Measurements from ENCODE around the gene AP3B2. TPM values are rescaled to one million over a fixed set of nuclear protein-coding genes. Genes with fewer than 3 reads are reported as not detected.
A peak's percentile ranks its signal among the peaks of the same experiment; 100 is the strongest.
"Not testable (repeated sequence)": the region's sequence is repeated elsewhere in the genome, so short reads cannot be mapped to it uniquely, and the experiment has no call there.

The AP3B2 gene
- total RNA-seq, 1 donor from 2014 or later: 0.51 TPM

GRCh38 chr15:82712036-82712435 lies 2.4 kb upstream of the AP3B2 start:
- H3K4me1 Mint-ChIP-seq (ENCODE audit: unreplicated experiment): no peaks in the 10 kb centered on the region
- no peak overlapping the region for H3K27ac Mint-ChIP-seq (ENCODE audit: unreplicated experiment)
- H3K27me3 Mint-ChIP-seq (ENCODE audit: unreplicated experiment): no peaks in the 10 kb centered on the region
- no peaks in the 10 kb centered on the region for H3K36me3 Mint-ChIP-seq (ENCODE audit: unreplicated experiment)
- DNase-seq (ENCODE audit: extremely low spot score, unreplicated experiment): no peak
- TF ChIP-seq CTCF (IDR thresholded peaks at IDR 0.05): no peak
- no peaks in the 10 kb centered on the region for H3K9me3 Mint-ChIP-seq (ENCODE audit: unreplicated experiment)
- peak overlapping the region; percentile 14 for H3K4me3 Mint-ChIP-seq (ENCODE audit: unreplicated experiment)

GRCh38 chr15:82710926-82711490 lies 1.3 kb upstream of the AP3B2 start:
- no peak for TF ChIP-seq CTCF (IDR thresholded peaks at IDR 0.05)
- no peak for DNase-seq (ENCODE audit: extremely low spot score, unreplicated experiment)
- no peak overlapping the region for H3K27ac Mint-ChIP-seq (ENCODE audit: unreplicated experiment)
- no peaks in the 10 kb centered on the region for H3K36me3 Mint-ChIP-seq (ENCODE audit: unreplicated experiment)
- H3K4me1 Mint-ChIP-seq (ENCODE audit: unreplicated experiment): no peaks in the 10 kb centered on the region
- no peaks in the 10 kb centered on the region for H3K9me3 Mint-ChIP-seq (ENCODE audit: unreplicated experiment)
- H3K27me3 Mint-ChIP-seq (ENCODE audit: unreplicated experiment): no peaks in the 10 kb centered on the region
- H3K4me3 Mint-ChIP-seq (ENCODE audit: unreplicated experiment): peak overlapping the region; percentile 75

- H3K4me3 Mint-ChIP-seq (ENCODE audit: unreplicated experiment): peak overlapping the region; percentile 75
Measured at GRCh38 chr15:82710208-82710555, 507 bp upstream of the AP3B2 start.

GRCh38 chr15:82709081-82709420 lies 624 bp downstream of the AP3B2 start:
- no peak overlapping the region for H3K4me3 Mint-ChIP-seq (ENCODE audit: unreplicated experiment)
- no peak for DNase-seq (ENCODE audit: extremely low spot score, unreplicated experiment)
- H3K4me1 Mint-ChIP-seq (ENCODE audit: unreplicated experiment): no peaks in the 10 kb centered on the region
- no peaks in the 10 kb centered on the region for H3K36me3 Mint-ChIP-seq (ENCODE audit: unreplicated experiment)
- TF ChIP-seq CTCF (IDR thresholded peaks at IDR 0.05): no peak
- no peak overlapping the region for H3K27ac Mint-ChIP-seq (ENCODE audit: unreplicated experiment)
- H3K27me3 Mint-ChIP-seq (ENCODE audit: unreplicated experiment): no peaks in the 10 kb centered on the region
- H3K9me3 Mint-ChIP-seq (ENCODE audit: unreplicated experiment): no peaks in the 10 kb centered on the region

More at GRCh38 chr15:82710208-82710555, 507 bp upstream of the AP3B2 start:
- no peak for TF ChIP-seq CTCF (IDR thresholded peaks at IDR 0.05)
- no peaks in the 10 kb centered on the region for H3K27me3 Mint-ChIP-seq (ENCODE audit: unreplicated experiment)
- no peaks in the 10 kb centered on the region for H3K36me3 Mint-ChIP-seq (ENCODE audit: unreplicated experiment)
- no peaks in the 10 kb centered on the region for H3K4me1 Mint-ChIP-seq (ENCODE audit: unreplicated experiment)
- no peak overlapping the region for H3K27ac Mint-ChIP-seq (ENCODE audit: unreplicated experiment)
- DNase-seq (ENCODE audit: extremely low spot score, unreplicated experiment): no peak
- H3K9me3 Mint-ChIP-seq (ENCODE audit: unreplicated experiment): no peaks in the 10 kb centered on the region

GRCh38 chr15:82705856-82706255 lies 3.8 kb downstream of the AP3B2 start:
- not testable (repeated sequence) for H3K4me3 Mint-ChIP-seq (ENCODE audit: unreplicated experiment); H3K27ac Mint-ChIP-seq (ENCODE audit: unreplicated experiment); DNase-seq (ENCODE audit: extremely low spot score, unreplicated experiment); H3K27me3 Mint-ChIP-seq (ENCODE audit: unreplicated experiment); H3K36me3 Mint-ChIP-seq (ENCODE audit: unreplicated experiment); H3K4me1 Mint-ChIP-seq (ENCODE audit: unreplicated experiment); H3K9me3 Mint-ChIP-seq (ENCODE audit: unreplicated experiment)

- no peaks in the 10 kb centered on the region for H3K4me1 Mint-ChIP-seq (ENCODE audit: unreplicated experiment)
- H3K9me3 Mint-ChIP-seq (ENCODE audit: unreplicated experiment): no peaks in the 10 kb centered on the region
- H3K36me3 Mint-ChIP-seq (ENCODE audit: unreplicated experiment): no peaks in the 10 kb centered on the region
- no peak for DNase-seq (ENCODE audit: extremely low spot score, unreplicated experiment)
- no peaks in the 10 kb centered on the region for H3K27me3 Mint-ChIP-seq (ENCODE audit: unreplicated experiment)
- no peak overlapping the region for H3K4me3 Mint-ChIP-seq (ENCODE audit: unreplicated experiment)
- H3K27ac Mint-ChIP-seq (ENCODE audit: unreplicated experiment): no peak overlapping the region
- no peak for TF ChIP-seq CTCF (IDR thresholded peaks at IDR 0.05)
Measured at GRCh38 chr15:82699726-82700125, 9.9 kb downstream of the AP3B2 start.

Data from osteocyte (in vitro differentiated cells).